HG03095 (cell line): ENCODE data around the gene PAGE1.
"Not testable (repeated sequence)": the region's sequence is repeated elsewhere in the genome, so short reads cannot be mapped to it uniquely, and the experiment has no call there.

ENCODE experiments used
- ATAC-seq: cut with Tn5 transposase; IDR thresholded peaks from one replicate; pipeline ENCODE4 v1.9.1; 2021; ENCODE audit warnings: moderate library complexity; ENCODE audit not compliant: unreplicated experiment

The PAGE1 gene

GRCh38 chrX:49695276-49696180 is at the start of gene PAGE1:
Gene PAGE1 (minus strand): TSS chrX:49695984. CDS start chrX:49694770, 1,214 bp downstream.
- no peak for ATAC-seq

GRCh38 chrX:49741501-49741900 is 45.7 kb upstream of the PAGE1 start:
- not testable (repeated sequence) for ATAC-seq

- no peak for ATAC-seq
Measured at GRCh38 chrX:49727847-49728246, 32.1 kb upstream of the PAGE1 start.

GRCh38 chrX:49726966-49727365 is 31.2 kb upstream of the PAGE1 start:
- ATAC-seq = no peak

GRCh38 chrX:49725923-49726904 is 30.4 kb upstream of the PAGE1 start:
- ATAC-seq = no peak

GRCh38 chrX:49725401-49725800 is 29.6 kb upstream of the PAGE1 start:
- ATAC-seq = no peak

- not testable (repeated sequence) for ATAC-seq
Measured at GRCh38 chrX:49720106-49720505, 24.3 kb upstream of the PAGE1 start.

GRCh38 chrX:49712577-49712976 is 16.8 kb upstream of the PAGE1 start:
- no peak for ATAC-seq

GRCh38 chrX:49710744-49711319 is 15.0 kb upstream of the PAGE1 start:
- ATAC-seq = no peak

GRCh38 chrX:49704691-49705404 is 9.1 kb upstream of the PAGE1 start:
- no peak for ATAC-seq

GRCh38 chrX:49701933-49702332 is 6.1 kb upstream of the PAGE1 start:
- ATAC-seq = no peak

- ATAC-seq = no peak
Measured at GRCh38 chrX:49701323-49701722, 5.5 kb upstream of the PAGE1 start.

GRCh38 chrX:49675075-49675719 is 20.6 kb downstream of the PAGE1 start:
- no peak for ATAC-seq

- ATAC-seq = no peak
Measured at GRCh38 chrX:49673394-49673793, 22.4 kb downstream of the PAGE1 start.

- no peak for ATAC-seq
Measured at GRCh38 chrX:49664824-49665223, 31.0 kb downstream of the PAGE1 start.

- no peak for ATAC-seq
Measured at GRCh38 chrX:49661881-49662280, 33.9 kb downstream of the PAGE1 start.

- ATAC-seq = no peak
Measured at GRCh38 chrX:49659771-49660170, 36.0 kb downstream of the PAGE1 start.

- no peak for ATAC-seq
Measured at GRCh38 chrX:49656533-49656932, 39.3 kb downstream of the PAGE1 start.

- ATAC-seq = no peak
Measured at GRCh38 chrX:49644991-49645637, 50.7 kb downstream of the PAGE1 start.
